Pancreas (tissue), 10 donors: ENCODE results near the gene DHCR24. TPM values are rescaled to one million over a fixed set of nuclear protein-coding genes. Genes with fewer than 3 reads are reported as not detected.

Experiments
- ATAC-seq, 4 donors: fragments of 200-7000 bp; cut with Tn5 transposase; one replicate each; pipeline versions ENCODE4 v1.8.0 to v1.9.1; 2020; ENCODE audit warnings: mild to moderate bottlenecking in 4 of 4, moderate library complexity in 4 of 4
- DNase-seq, 6 donors: peaks; one replicate each; pipeline ENCODE4 v3.0.0-alpha.2; 2020
- FAIRE-seq: peaks from 2 replicates; lab custom pipeline; 2012; peaks lifted over from hg19 to GRCh38; lab: Jason Lieb, UNC
- H3K27ac ChIP-seq, 4 donors: fragments of 200-600 bp; sonication (generic); 1 replicate in 3 of 4; 2 replicates in 1 of 4; pipeline versions ENCODE4 v1.5.0 to v1.8.0; 2020
- H3K27me3 ChIP-seq, 4 donors: fragments of 200-600 bp; one replicate each; pipeline ENCODE4 v1.8.0; 2021
- H3K36me3 ChIP-seq, 3 donors: fragments of 200-600 bp; sonication (generic) in 1 of 3; one replicate each; pipeline versions ENCODE4 v1.5.0 to v1.8.0; 2020 to 2021
- H3K4me1 ChIP-seq, 3 donors: fragments of 200-600 bp; one replicate each; pipeline ENCODE4 v1.8.0; 2021
- H3K4me3 ChIP-seq, 4 donors: fragments of 200-600 bp; sonication (generic) in 2 of 4; one replicate each; pipeline versions ENCODE4 v1.5.0 to v1.8.0; 2020 to 2021
- H3K9me3 ChIP-seq, 4 donors: fragments of 200-600 bp; one replicate each; pipeline ENCODE4 v1.8.0; 2021
- WGBS, 2 donors: extraction: QIAGEN DNeasy Blood & Tissue Kit; methylation state at CpG; one replicate each; pipeline ENCODE4 v1.1.7; 2013; 5-methylcytosine and 5-hydroxymethylcytosine counted together
- intact Hi-C, 3 donors: fragments of 100-400 bp; cut with DNase I; formaldehyde crosslinking; loops; one replicate each; pipeline versions ENCODE4 v1.11.1 to v1.14.2; 2022
- polyA plus RNA-seq, 2 donors: library from polyadenylated mRNA; stranded (reverse); fragments of 200-250 nt; gene quantifications; one replicate each; pipeline ENCODE4 v1.2.3, GENCODE V29; 2013
- total RNA-seq, 6 donors: library from RNA; stranded (reverse); fragmentation: NEBNext Ultra II Directional in 4 of 6; extraction: Animal tissue kit (Norgen Biotek cat#: 25700) in 4 of 6; gene quantifications; one replicate each; pipeline versions ENCODE4 v1.2.1 to v1.2.4, GENCODE V29; 2021 to 2023
- TF ChIP-seq, protein P1 (sequence below), 4 donors: fragments of 200-600 bp; sonication (generic) in 3 of 4; IDR thresholded peaks; one replicate each; pipeline versions ENCODE4 v1.5.0 to v1.8.0; 2021; ENCODE audit warnings: antibody characterized with exemption in 4 of 4
- donor health status: healthy with polysubstance abuse.
- donor health status: DM: no; HTN: no; CAD: no; lungs with moderate emphysema.
- donor health status: DM: no; HTN: no; CAD: no.
- donor health status: control.
- donor health status: control.
- donor health status: Bipolar disorder and iron deficiency.
- donor health status: DM: yes; HTN: yes; CAD: no.
- donor health status: DM: no; HTN: no; CAD: no.
- donor health status: DM: no; HTN: no; CAD: no.
- donor health status: DM: yes; HTN: yes; CAD: no.

DHCR24 gene
- total and polyA plus RNA-seq, 8 donors: 10.6 to 64.7 (median 23.6) TPM

DNA sequence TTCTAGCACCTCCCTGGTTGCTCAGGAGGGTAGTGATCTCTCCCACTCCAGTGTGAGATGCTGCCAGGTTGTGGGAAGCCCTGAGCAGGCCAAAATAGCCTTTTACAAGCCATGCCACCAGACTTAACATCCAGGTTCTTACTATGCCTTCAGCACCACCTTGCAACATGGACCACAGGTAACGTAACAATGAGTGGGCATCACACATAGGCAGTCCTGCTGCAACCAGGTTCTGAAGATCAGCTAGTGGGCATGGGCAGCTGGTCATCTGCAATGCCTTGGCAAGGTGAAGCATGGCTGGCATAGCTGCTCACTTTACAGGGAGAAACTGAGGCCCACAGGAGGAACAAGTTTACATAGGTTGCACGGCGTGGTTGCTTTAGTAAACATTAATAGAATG, 40.7 kb downstream of the DHCR24 start:
- Histone ChIP-seq H3K9me3 (no peaks in the 10 kb centered on the region), H3K4me3 (no peak overlapping the region), H3K36me3 (peaks cover 0 to 9% (median 0%) of the 10 kb centered on the region in 3 donors), H3K4me1 (no peaks in the 10 kb centered on the region), H3K27me3 (no peaks in the 10 kb centered on the region), H3K27ac (no peak overlapping the region)
- TF ChIP-seq, protein P1, sequence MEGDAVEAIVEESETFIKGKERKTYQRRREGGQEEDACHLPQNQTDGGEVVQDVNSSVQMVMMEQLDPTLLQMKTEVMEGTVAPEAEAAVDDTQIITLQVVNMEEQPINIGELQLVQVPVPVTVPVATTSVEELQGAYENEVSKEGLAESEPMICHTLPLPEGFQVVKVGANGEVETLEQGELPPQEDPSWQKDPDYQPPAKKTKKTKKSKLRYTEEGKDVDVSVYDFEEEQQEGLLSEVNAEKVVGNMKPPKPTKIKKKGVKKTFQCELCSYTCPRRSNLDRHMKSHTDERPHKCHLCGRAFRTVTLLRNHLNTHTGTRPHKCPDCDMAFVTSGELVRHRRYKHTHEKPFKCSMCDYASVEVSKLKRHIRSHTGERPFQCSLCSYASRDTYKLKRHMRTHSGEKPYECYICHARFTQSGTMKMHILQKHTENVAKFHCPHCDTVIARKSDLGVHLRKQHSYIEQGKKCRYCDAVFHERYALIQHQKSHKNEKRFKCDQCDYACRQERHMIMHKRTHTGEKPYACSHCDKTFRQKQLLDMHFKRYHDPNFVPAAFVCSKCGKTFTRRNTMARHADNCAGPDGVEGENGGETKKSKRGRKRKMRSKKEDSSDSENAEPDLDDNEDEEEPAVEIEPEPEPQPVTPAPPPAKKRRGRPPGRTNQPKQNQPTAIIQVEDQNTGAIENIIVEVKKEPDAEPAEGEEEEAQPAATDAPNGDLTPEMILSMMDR (IDR thresholded peaks at IDR 0.05): no peak
- intact Hi-C loops: no loop called here
- no peak for DNase-seq
- FAIRE-seq: no peak
- no peak for ATAC-seq
- 93 to 95% methylated on average over 3 of the region's 3 CpGs for WGBS, 2 donors

DNA sequence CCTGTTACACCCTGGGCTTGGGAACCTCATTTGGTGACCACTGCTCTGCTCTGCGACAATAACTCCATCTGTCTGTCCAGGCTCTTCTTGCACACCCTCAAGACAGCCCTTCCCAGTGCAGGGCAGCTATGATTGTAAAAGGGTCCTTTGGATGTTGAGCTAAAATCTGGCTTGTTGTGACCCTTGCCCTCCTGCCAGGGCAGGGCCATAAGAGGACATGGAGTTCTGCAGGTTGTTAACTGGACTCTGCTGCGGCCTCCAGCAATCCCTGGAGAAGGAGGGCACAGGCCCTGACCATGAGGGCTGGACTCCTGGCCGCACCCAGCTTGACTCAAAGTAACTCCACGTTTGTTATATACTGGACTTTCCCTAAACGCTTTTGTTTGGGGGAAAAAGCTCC, 41.2 kb downstream of the DHCR24 start:
- TF ChIP-seq, protein P1 (IDR thresholded peaks at IDR 0.05): no peak
- H3K9me3 ChIP-seq: no peaks in the 10 kb centered on the region
- no peak for FAIRE-seq
- DNase-seq: no peak
- peaks cover 0 to 4% (median 0%) of the 10 kb centered on the region in 3 donors for H3K36me3 ChIP-seq
- WGBS, 2 donors: 91 to 96% methylated on average over 5 of the region's 5 CpGs
- intact Hi-C loops: no loop called here
- H3K27ac ChIP-seq: no peak overlapping the region
- no peak for ATAC-seq
- H3K27me3 ChIP-seq: no peaks in the 10 kb centered on the region
- no peaks in the 10 kb centered on the region for H3K4me1 ChIP-seq
- H3K4me3 ChIP-seq: no peak overlapping the region

DNA sequence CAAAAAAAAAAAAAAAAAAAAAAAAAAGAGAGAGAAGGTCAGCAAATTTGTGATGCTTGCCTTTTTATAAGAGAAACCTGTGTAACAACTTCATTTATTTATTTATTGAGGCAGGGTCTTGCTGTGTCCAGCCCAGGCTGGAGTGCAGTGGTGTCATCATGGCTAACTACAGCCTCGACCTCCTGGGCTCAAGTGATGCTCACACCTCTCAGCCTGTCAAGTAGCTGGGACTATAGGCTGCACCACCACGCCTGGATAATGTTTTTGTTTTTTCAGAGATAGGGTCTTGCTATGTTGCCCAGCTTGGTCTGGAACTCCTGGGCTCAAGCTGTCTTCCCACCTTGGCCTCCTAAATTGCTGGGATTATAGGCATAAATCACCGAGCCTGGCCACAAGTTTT, 42.4 kb downstream of the DHCR24 start:
- FAIRE-seq: no peak
- no peak overlapping the region for H3K27ac ChIP-seq
- no peaks in the 10 kb centered on the region for H3K36me3 ChIP-seq
- TF ChIP-seq, protein P1 (IDR thresholded peaks at IDR 0.05): no peak
- H3K4me3 ChIP-seq: no peak overlapping the region
- no peaks in the 10 kb centered on the region for H3K9me3 ChIP-seq
- no peaks in the 10 kb centered on the region for H3K4me1 ChIP-seq
- intact Hi-C loops: no loop called here
- WGBS, 2 donors: 90 to 93% methylated on average over 3 of the region's 3 CpGs
- ATAC-seq: no peak
- DNase-seq: no peak
- no peaks in the 10 kb centered on the region for H3K27me3 ChIP-seq

DNA sequence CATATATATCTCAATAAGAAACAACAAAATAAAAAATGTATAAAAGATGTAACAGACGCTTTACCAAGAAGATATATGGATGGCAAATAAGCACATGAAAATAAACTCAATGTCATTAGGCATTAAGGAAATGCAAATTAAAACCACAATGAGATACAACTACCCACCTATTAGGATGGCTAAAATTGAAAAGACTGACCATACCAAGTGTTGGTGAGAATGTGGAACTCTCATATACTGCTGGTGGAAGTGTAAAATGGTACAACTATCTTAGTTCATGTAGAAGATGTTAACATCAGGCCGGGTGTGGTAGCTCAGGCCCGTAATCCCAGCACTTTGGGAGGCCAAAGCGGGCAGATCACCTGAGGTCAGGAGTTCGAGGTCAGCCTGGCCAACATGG, 43.5 kb downstream of the DHCR24 start:
- WGBS, 2 donors: 84 to 85% methylated on average over 5 of the region's 5 CpGs
- FAIRE-seq (no peak), ATAC-seq (no peak)

DNA sequence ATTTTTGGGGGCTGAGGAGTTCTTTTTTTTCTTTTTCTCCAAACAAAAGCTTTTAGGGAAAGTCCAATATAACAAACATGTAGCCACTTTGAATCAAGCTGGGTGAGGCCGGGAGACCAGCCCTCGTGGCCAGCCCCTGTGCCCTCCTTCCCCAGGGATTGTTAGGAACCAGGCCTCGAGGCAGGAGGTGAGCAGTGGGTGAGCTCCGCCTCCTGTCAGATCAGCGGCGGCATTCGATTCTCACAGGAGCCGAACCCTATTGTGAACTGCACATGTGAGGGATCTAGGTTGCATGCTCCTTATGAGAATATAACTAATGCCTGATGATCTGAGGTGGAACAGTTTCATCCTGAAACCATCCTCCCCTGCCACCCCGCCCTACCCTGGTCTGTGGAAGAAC, 44.0 kb downstream of the DHCR24 start:
- H3K4me3 ChIP-seq: no peak overlapping the region
- DNase-seq: no peak
- WGBS, 2 donors: 89 to 96% methylated on average over 9 of the region's 9 CpGs
- intact Hi-C loops: no loop called here
- no peak overlapping the region for H3K27ac ChIP-seq
- no peak for ATAC-seq
- H3K4me1 ChIP-seq: no peaks in the 10 kb centered on the region
- FAIRE-seq: no peak
- H3K9me3 ChIP-seq: no peaks in the 10 kb centered on the region
- no peaks in the 10 kb centered on the region for H3K36me3 ChIP-seq
- TF ChIP-seq, protein P1 (IDR thresholded peaks at IDR 0.05): no peak
- no peaks in the 10 kb centered on the region for H3K27me3 ChIP-seq

More for the DNA sequence above, 43.5 kb downstream of the DHCR24 start:
- H3K27me3 ChIP-seq: no peaks in the 10 kb centered on the region
- intact Hi-C loops: no loop called here
- no peak overlapping the region for H3K4me3 ChIP-seq
- no peak overlapping the region for H3K27ac ChIP-seq
- no peaks in the 10 kb centered on the region for H3K9me3 ChIP-seq
- DNase-seq: no peak
- TF ChIP-seq, protein P1 (IDR thresholded peaks at IDR 0.05): no peak
- no peaks in the 10 kb centered on the region for H3K4me1 ChIP-seq
- H3K36me3 ChIP-seq: no peaks in the 10 kb centered on the region
